ENCODE measurements around the gene NFIB. TPM values are rescaled to one million over a fixed set of nuclear protein-coding genes. Genes with fewer than 3 reads are reported as not detected.

NFIB gene
- total and polyA plus RNA-seq, 2 of the 8 experiments (the other 6 are each of a cell fraction or from before 2014, with no cell fraction given), result 2.6 to 13.1 TPM

DNA sequence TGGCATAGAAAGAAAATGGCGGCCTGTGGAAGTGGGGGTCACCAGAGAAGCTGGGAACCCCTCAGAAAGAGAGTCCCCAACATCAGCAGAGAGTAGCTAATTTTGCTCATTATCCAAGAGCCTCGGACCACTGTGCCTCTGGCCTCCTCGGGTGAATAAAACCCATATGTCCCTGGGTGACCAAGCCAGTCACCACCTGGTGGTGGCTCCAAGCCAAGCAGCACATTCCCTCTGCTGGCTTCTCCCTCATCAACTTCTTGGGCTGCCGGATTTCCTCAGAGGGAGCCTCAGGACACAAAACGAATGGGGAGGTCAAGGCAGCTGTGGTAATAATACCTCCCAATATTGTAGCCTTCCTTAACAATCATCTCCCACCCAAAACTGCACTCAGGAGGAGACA is 242.5 kb downstream of the NFIB start:
- Histone ChIP-seq H2AK5ac (ENCODE audit: low read depth, low read length) (no peak overlapping the region), H3K14ac (ENCODE audit: insufficient read length) (no peak overlapping the region), H3K23me2 (ENCODE audit: low read depth, low read length) (no peaks in the 10 kb centered on the region), H3K4ac (replicated peaks; ENCODE audit: insufficient read length, low read depth, low read length) (no peak overlapping the region), H2BK5ac (ENCODE audit: low read depth, low read length) (no peak overlapping the region), H3K4me1 (replicated peaks in 1 of 4; ENCODE audit: control insufficient read depth in 3 of 4, insufficient read depth in 4 of 4, low read length in 3 of 4) (peaks cover 0 to 3% (median 0%) of the 10 kb centered on the region in 4 experiments; a peak in 1 of 7 replicates), H2BK12ac (ENCODE audit: low read depth, low read length) (no peak overlapping the region), H3K4me3 (ENCODE audit: extremely low read depth in 1 of 4, insufficient read depth in 2 of 4, low read depth in 3 of 4, low read length in 4 of 4) (no peak overlapping the region), H3K27ac (ENCODE audit: low read depth, low read length) (no peak overlapping the region), H2BK120ac (replicated peaks; ENCODE audit: low read depth, low read length) (no peak overlapping the region), H3K56ac (replicated peaks; ENCODE audit: insufficient read length, low read depth, low read length) (no peak overlapping the region), H4K20me1 (replicated peaks in 1 of 2; ENCODE audit: control insufficient read depth in 1 of 2, insufficient read depth in 2 of 2, low read length in 2 of 2) (no peaks in the 10 kb centered on the region), H3K79me2 (ENCODE audit: control insufficient read depth in 1 of 2, insufficient read depth in 2 of 2, low read length in 2 of 2) (no peaks in the 10 kb centered on the region), H3K27me3 (replicated peaks in 1 of 4; ENCODE audit: control insufficient read depth in 3 of 4, extremely low read depth in 1 of 4, insufficient read depth in 3 of 4, low read length in 3 of 4) (no peaks in the 10 kb centered on the region), H4K8ac (ENCODE audit: extremely low read depth, insufficient read depth, low read length) (no peak overlapping the region), H2AFZ (ENCODE audit: low read length) (no peak overlapping the region), H4K5ac (ENCODE audit: insufficient read length, low read depth, low read length) (no peak overlapping the region), H3K79me1 (ENCODE audit: low read depth, low read length) (no peaks in the 10 kb centered on the region), H3K36me3 (ENCODE audit: control insufficient read depth in 2 of 4, insufficient read depth in 4 of 4, low read length in 3 of 4) (no peaks in the 10 kb centered on the region), H3K18ac (ENCODE audit: extremely low read depth, low read length) (no peak overlapping the region), H2BK15ac (ENCODE audit: low read length) (no peak overlapping the region), H3K4me2 (ENCODE audit: insufficient read depth in 1 of 2, low read depth in 2 of 2, low read length in 2 of 2) (no peak overlapping the region), H2BK20ac (ENCODE audit: low read length) (no peak overlapping the region), H3K9ac (replicated peaks in 1 of 4; ENCODE audit: extremely low read depth in 1 of 4, low read depth in 3 of 4, low read length in 3 of 4) (no peak overlapping the region), H4K91ac (replicated peaks; ENCODE audit: insufficient read length, low read length) (no peak overlapping the region), H3K9me3 (ENCODE audit: insufficient read depth in 2 of 2, low read depth in 1 of 2, low read length in 1 of 2) (no peaks in the 10 kb centered on the region), H3K23ac (ENCODE audit: insufficient read length) (no peak overlapping the region)
- POLR2A ChIA-PET (ENCODE audit: partially characterized antibody), result no interaction called here
- WGBS, 2 experiments (ENCODE audit: extremely low coverage in 1 of 2, insufficient coverage in 1 of 2, insufficient read length in 1 of 2, insufficient replicate concordance in 2 of 2, low coverage in 1 of 2, low lambda C conversion rate in 2 of 2, missing lambda C conversion rate in 1 of 2), result 83% methylated on average over 5 of the region's 5 CpGs; no CpG with 5 or more reads in 1 of the 2 experiments
- DNase-seq (ENCODE audit: low read depth in 1 of 2, low spot score in 2 of 2), result no peak
- FAIRE-seq, result no peak
- TF ChIP-seq, protein P1, sequence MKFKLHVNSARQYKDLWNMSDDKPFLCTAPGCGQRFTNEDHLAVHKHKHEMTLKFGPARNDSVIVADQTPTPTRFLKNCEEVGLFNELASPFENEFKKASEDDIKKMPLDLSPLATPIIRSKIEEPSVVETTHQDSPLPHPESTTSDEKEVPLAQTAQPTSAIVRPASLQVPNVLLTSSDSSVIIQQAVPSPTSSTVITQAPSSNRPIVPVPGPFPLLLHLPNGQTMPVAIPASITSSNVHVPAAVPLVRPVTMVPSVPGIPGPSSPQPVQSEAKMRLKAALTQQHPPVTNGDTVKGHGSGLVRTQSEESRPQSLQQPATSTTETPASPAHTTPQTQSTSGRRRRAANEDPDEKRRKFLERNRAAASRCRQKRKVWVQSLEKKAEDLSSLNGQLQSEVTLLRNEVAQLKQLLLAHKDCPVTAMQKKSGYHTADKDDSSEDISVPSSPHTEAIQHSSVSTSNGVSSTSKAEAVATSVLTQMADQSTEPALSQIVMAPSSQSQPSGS (IDR thresholded peaks at IDR 0.05; ENCODE audit: low read length), result no peak
- TF ChIP-seq HDAC6 (IDR thresholded peaks at IDR 0.05; ENCODE audit: low read depth, low read length) (no peak), RAD21 (IDR thresholded peaks at IDR 0.05 in 1 of 2, conservative IDR thresholded peaks at IDR 0.05 in 1 of 2; ENCODE audit: low read depth in 2 of 2, low read length in 2 of 2) (peak; percentile 37 to 55; a peak in 3 of 4 replicates), SIRT6 (IDR thresholded peaks at IDR 0.05; ENCODE audit: low read length) (no peak), SP2 (IDR thresholded peaks at IDR 0.05; ENCODE audit: low read length) (no peak), POLR2AphosphoS5 (IDR thresholded peaks at IDR 0.05; ENCODE audit: low read depth, low read length) (no peak)
- TF ChIP-seq, protein P2, sequence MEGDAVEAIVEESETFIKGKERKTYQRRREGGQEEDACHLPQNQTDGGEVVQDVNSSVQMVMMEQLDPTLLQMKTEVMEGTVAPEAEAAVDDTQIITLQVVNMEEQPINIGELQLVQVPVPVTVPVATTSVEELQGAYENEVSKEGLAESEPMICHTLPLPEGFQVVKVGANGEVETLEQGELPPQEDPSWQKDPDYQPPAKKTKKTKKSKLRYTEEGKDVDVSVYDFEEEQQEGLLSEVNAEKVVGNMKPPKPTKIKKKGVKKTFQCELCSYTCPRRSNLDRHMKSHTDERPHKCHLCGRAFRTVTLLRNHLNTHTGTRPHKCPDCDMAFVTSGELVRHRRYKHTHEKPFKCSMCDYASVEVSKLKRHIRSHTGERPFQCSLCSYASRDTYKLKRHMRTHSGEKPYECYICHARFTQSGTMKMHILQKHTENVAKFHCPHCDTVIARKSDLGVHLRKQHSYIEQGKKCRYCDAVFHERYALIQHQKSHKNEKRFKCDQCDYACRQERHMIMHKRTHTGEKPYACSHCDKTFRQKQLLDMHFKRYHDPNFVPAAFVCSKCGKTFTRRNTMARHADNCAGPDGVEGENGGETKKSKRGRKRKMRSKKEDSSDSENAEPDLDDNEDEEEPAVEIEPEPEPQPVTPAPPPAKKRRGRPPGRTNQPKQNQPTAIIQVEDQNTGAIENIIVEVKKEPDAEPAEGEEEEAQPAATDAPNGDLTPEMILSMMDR (IDR thresholded peaks at IDR 0.05; ENCODE audit: control extremely low read depth in 1 of 3, insufficient read depth in 1 of 3, low read depth in 1 of 3, low read length in 3 of 3), result peak; percentile 40 to 60 (median 55)
- TF ChIP-seq, protein P3, sequence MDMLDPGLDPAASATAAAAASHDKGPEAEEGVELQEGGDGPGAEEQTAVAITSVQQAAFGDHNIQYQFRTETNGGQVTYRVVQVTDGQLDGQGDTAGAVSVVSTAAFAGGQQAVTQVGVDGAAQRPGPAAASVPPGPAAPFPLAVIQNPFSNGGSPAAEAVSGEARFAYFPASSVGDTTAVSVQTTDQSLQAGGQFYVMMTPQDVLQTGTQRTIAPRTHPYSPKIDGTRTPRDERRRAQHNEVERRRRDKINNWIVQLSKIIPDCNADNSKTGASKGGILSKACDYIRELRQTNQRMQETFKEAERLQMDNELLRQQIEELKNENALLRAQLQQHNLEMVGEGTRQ (IDR thresholded peaks at IDR 0.05; ENCODE audit: low read length), result no peak
- CTCF ChIA-PET (ENCODE audit: partially characterized antibody), result interaction anchor here (0.8 to 2.2 kb wide), 10 partner anchors 9 to 707 kb away, joined by 3 to 7 read pairs (median 4); no protein-coding TSS in a partner anchor
